ENCODE data around the gene SLC3A2.
"Not testable (repeated sequence)": the region's sequence is repeated elsewhere in the genome, so short reads cannot be mapped to it uniquely, and the experiment has no call there.

The SLC3A2 gene

GRCh38 chr11:62852523-62853188 lies 28.0 kb upstream of the SLC3A2 start:
- DNase-seq (ENCODE audit: low read depth in 2 of 2), result no peak

- no peak for DNase-seq (ENCODE audit: low read depth in 2 of 2)
Measured at GRCh38 chr11:62853279-62853965, 27.3 kb upstream of the SLC3A2 start.

GRCh38 chr11:62854013-62854824 lies 26.5 kb upstream of the SLC3A2 start:
- no peak for DNase-seq (ENCODE audit: low read depth in 2 of 2)

- DNase-seq (ENCODE audit: low read depth in 2 of 2), result no peak
Measured at GRCh38 chr11:62854825-62855570, 25.7 kb upstream of the SLC3A2 start.

DNA sequence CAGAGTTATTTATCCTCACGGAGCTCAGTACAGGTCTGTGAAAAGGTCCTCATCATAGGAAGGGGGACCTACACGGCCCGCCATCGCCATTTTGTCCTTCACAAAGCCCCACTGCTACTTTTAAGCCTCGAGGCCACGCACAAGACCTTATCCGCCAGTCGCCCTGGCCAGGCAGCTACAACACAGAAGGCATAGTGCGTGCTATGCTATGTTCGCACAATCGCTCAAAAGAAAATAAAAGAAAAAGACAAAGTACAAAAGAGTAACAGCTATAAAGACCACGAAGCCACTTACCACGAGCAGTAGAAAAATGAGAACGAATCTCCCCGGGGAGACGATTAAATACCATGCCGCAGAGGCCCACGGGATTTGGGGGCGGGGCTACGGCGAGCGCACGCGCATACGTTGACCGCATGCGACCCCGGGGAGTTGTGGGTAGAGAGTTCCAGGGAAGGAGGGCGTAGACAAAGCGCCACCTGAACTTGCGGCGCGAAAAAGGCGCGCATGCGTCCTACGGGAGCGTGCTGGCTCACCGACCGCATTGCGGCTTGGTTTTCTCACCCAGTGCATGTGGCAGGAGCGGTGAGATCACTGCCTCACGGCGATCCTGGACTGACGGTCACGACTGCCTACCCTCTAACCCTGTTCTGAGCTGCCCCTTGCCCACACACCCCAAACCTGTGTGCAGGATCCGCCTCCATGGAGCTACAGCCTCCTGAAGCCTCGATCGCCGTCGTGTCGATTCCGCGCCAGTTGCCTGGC lies 24.9 kb upstream of the SLC3A2 start:
- peak; percentile 96 to 99 for DNase-seq (ENCODE audit: low read depth in 2 of 2)

- no peak for DNase-seq (ENCODE audit: low read depth in 2 of 2)
Measured at GRCh38 chr11:62856333-62856895, 24.3 kb upstream of the SLC3A2 start.

DNA sequence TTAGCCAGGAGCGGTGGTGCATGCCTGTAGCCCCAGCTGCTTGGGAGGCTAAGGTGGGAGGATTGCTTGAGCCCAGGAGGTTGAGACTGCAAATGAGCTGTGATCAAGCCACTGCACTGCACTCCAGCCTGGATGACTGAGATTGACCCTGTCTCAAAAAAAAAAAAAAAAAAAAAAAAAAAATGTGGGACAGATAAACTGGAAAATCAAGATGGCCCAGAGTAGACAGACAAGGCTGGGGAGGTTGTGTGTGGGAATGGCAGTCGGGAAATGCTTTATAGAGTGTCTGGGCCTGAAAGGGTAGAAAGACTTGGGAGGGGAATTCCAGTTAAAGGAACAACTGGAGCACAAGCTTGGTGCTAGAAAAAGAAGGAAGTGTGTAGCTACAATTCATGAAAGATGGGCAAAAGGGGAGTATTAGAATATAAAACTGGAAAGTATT lies 23.1 kb upstream of the SLC3A2 start:
- DNase-seq (ENCODE audit: low read depth in 2 of 2), result no peak

DNA sequence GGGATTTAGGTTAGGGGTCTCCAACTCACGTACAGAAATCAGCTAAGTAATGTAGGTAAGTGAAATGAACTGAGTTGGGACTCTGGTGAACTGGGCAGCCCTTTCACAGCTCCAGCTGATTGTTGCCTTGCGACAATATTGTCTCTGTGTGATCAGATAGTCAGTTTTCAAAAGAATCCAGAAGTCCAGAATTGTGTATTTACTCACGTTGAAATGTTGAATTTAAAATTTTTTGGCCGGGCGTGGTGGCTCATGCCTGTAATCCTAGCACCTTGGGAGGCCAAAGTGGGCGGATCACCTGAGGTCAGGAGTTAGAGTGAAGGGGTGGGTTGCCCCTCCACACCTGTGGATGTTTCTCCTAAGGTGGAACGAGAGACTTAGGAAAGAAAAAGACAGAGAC lies 22.5 kb upstream of the SLC3A2 start:
- DNase-seq (ENCODE audit: low read depth in 2 of 2), result no peak

GRCh38 chr11:62859281-62859703 lies 21.4 kb upstream of the SLC3A2 start:
- not testable (repeated sequence) for DNase-seq (ENCODE audit: low read depth in 2 of 2)

DNA sequence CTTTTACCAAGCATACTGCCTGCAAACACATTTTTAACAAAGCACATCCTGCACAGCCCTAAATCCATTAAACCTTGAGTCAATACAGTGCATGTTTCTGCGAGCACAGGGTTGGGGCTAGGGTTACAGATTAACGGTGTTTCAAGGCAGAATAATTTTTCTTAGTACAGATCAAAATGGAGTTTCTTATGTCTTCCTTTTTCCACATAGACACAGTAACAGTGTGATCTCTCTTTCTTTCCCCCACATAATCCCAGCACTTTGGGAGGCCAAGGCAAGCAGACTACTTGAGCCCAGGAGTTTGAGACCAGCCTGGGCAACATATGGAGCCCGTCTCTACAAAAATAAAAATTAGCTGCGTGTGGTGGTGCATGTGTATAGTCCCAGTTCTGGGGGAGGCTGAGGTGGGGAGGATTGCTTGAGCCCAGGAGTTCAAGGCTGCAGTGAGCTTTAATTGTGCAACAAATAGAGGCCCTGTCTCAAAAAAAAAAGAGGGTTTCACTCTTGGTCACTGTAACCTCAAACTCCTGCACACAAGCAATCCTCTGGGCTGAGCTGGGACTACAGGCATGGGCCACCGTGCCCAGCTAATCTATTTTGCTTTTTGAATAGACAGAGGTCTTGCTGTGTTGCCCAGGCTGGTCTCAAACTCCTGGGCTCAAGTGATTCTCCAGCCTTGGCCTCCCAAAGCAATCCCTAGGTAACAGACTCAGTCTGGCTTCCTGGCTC lies 19.7 kb upstream of the SLC3A2 start:
- DNase-seq (ENCODE audit: low read depth in 2 of 2), result no peak

GRCh38 chr11:62861564-62862192 lies 19.0 kb upstream of the SLC3A2 start:
- DNase-seq (ENCODE audit: low read depth in 2 of 2), result not testable (repeated sequence)

- DNase-seq (ENCODE audit: low read depth in 2 of 2), result no peak
Measured at GRCh38 chr11:62863687-62864335, 16.9 kb upstream of the SLC3A2 start.

DNA sequence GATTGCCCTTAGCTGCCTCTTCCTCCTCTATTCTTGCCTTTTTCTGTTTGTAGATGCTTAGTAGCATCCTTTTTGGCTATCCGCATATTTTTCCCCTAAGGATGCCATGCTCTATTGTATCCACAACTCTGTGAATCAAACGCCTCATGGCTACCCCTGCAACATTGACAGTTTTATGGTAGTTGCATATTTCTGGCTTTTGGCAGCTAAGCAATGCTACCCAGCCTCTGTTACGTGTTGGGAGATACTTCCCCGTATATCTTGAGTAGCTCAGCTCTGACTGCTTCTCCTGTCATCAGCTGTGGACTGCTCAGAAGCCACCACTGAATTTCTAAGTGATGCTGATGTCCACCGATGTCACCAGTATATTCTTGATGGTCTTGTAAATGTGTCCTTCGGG lies 15.1 kb upstream of the SLC3A2 start:
- DNase-seq (ENCODE audit: low read depth in 2 of 2), result no peak

GRCh38 chr11:62874851-62875250 lies 5.8 kb upstream of the SLC3A2 start:
- DNase-seq (ENCODE audit: low read depth in 2 of 2), result no peak

- no peak for DNase-seq (ENCODE audit: low read depth in 2 of 2)
Measured at GRCh38 chr11:62875698-62876478, 4.8 kb upstream of the SLC3A2 start.

- no peak for DNase-seq (ENCODE audit: low read depth in 2 of 2)
Measured at GRCh38 chr11:62876712-62877111, 4.0 kb upstream of the SLC3A2 start.

GRCh38 chr11:62879235-62879978 lies 1.3 kb upstream of the SLC3A2 start:
- no peak for DNase-seq (ENCODE audit: low read depth in 2 of 2)

Measured in stimulated activated CD4-positive, alpha-beta T cell treated with anti-CD3 and anti-CD28 coated beads, Interleukin-1b, Interleukin-23, amount 100 ng/mL, for 4 hours (primary cell).